Endothelial cell (in vitro differentiated cells): ENCODE measurements around the gene ELP4. TPM values are rescaled to one million over a fixed set of nuclear protein-coding genes. Genes with fewer than 3 reads are reported as not detected.

Experiments used
- DNase-seq: peaks from one replicate; pipeline ENCODE4 v3.0.0; 2021; ENCODE audit warnings: low spot score
- H3K27ac Mint-ChIP-seq: one replicate; pipeline ENCODE4 v1.8.0; 2021; ENCODE audit warnings: mixed read lengths, inconsistent platforms; ENCODE audit not compliant: unreplicated experiment
- H3K27me3 Mint-ChIP-seq: one replicate; pipeline ENCODE4 v1.8.0; 2021; ENCODE audit warnings: mild to moderate bottlenecking, moderate library complexity, mixed read lengths, inconsistent platforms; ENCODE audit not compliant: unreplicated experiment
- H3K36me3 Mint-ChIP-seq: one replicate; pipeline ENCODE4 v1.8.0; 2021; ENCODE audit warnings: mild to moderate bottlenecking, low read depth, mixed read lengths, inconsistent platforms; ENCODE audit not compliant: unreplicated experiment
- H3K4me1 Mint-ChIP-seq: one replicate; pipeline ENCODE4 v1.8.0; 2021; ENCODE audit warnings: mild to moderate bottlenecking, mixed read lengths, inconsistent platforms; ENCODE audit not compliant: unreplicated experiment
- H3K4me3 Mint-ChIP-seq: one replicate; pipeline ENCODE4 v1.8.0; 2021; ENCODE audit warnings: mild to moderate bottlenecking, mixed read lengths, inconsistent platforms; ENCODE audit not compliant: unreplicated experiment
- H3K9me3 Mint-ChIP-seq: one replicate; pipeline ENCODE4 v1.8.0; 2021; ENCODE audit warnings: mixed read lengths, inconsistent platforms; ENCODE audit not compliant: unreplicated experiment
- CTCF ChIP-seq: fragments of 200-600 bp; sonication (generic); IDR thresholded peaks from one replicate; pipeline ENCODE4 v1.5.0; 2021; ENCODE audit warnings: antibody characterized with exemption; ENCODE audit not compliant: unreplicated experiment
- total RNA-seq: library from RNA; stranded (reverse); fragmentation: NEBNext Ultra II Directional; extraction: Animal tissue kit (Norgen Biotek cat#: 25700); gene quantifications from one replicate; pipeline ENCODE4 v1.2.1, GENCODE V29; 2021; ENCODE audit not compliant: unreplicated experiment

Gene ELP4
- total RNA-seq, 1 donor from 2014 or later, result 9.5 TPM

DNA sequence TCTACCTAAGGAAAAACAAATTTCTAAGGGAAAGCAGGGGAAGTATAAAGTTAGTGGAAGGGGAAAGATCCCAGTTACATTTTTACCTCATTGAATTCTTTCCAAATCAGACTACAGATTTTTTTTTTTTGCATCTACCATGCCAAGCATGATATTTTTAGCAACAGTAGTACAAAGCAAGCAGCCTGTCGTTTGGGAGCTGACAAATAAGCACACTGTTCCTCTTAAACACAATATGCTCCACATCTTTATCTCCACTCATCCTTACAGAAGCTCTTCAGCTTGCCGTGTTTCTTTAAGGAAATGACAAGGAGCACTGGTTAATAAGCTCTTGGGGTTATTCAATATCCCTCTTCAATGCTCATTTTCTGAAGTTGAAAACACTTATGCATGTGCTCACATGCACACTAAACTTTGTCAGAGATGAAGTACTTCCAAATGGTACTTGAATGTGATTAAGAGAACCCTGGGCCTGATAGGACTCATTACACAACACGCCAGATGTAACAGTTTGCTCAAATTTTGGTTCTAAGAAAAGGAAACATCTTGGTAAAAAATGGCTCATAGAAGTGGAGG lies 247.8 kb downstream of the ELP4 start:
- Mint-ChIP-seq H3K36me3 (no peaks in the 10 kb centered on the region), H3K4me3 (no peak overlapping the region), H3K9me3 (no peaks in the 10 kb centered on the region), H3K4me1 (no peaks in the 10 kb centered on the region), H3K27ac (no peak overlapping the region), H3K27me3 (no peaks in the 10 kb centered on the region)
- DNase-seq, result no peak
- TF ChIP-seq CTCF, result no peak

DNA sequence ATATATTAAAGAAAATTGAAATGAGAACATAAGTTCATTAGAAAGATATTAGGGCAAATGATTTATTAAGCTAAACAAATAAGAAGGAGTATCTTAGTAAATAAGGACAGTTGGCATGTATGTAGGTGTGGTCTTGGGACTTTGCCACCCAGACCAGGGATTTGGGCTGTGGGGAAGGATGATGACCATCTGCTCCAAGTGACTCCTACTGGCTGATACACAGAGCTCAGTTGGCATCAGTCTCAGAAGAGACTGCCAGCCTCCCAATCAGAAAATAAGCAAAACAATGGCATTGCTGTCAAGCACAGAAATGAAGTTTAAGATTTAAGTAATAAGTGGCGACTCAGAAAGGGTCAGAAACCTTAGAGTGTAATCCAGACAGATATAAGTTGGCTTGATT lies 252.1 kb downstream of the ELP4 start:
- Mint-ChIP-seq H3K36me3 (no peaks in the 10 kb centered on the region), H3K27ac (no peak overlapping the region)
- no peak for DNase-seq

GRCh38 chr11:31763296-31763695 lies 253.7 kb downstream of the ELP4 start:
- TF ChIP-seq CTCF, result no peak
- no peaks in the 10 kb centered on the region for H3K27me3 Mint-ChIP-seq
- H3K9me3 Mint-ChIP-seq, result no peaks in the 10 kb centered on the region
- H3K27ac Mint-ChIP-seq, result no peak overlapping the region
- no peak for DNase-seq
- H3K4me3 Mint-ChIP-seq, result no peak overlapping the region
- H3K4me1 Mint-ChIP-seq, result no peaks in the 10 kb centered on the region
- H3K36me3 Mint-ChIP-seq, result no peaks in the 10 kb centered on the region

More for the DNA sequence above, 252.1 kb downstream of the ELP4 start:
- Mint-ChIP-seq H3K9me3 (no peaks in the 10 kb centered on the region), H3K4me1 (no peaks in the 10 kb centered on the region), H3K27me3 (no peaks in the 10 kb centered on the region), H3K4me3 (no peak overlapping the region)
- TF ChIP-seq CTCF, result no peak

DNA sequence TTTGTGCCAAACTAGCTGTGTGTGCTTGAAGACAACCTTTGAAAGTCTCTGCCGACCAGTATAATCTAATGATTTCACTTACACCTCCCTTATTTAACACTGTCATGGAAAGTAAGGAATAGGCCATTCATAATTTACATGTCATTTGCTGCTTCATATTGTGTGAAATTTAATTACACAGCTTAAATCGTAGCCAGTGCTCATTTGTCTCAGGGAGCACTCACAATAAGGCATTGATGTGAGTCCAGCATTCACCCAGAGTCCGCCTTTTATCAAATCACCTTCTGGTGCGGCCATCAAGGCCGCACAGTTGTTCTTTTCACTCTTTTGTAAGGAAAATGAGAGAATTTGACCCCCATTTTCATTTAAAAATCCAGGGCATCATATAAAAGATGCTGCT lies 254.7 kb downstream of the ELP4 start:
- no peak overlapping the region for H3K27ac Mint-ChIP-seq
- no peaks in the 10 kb centered on the region for H3K9me3 Mint-ChIP-seq
- no peak for DNase-seq
- TF ChIP-seq CTCF, result no peak
- H3K36me3 Mint-ChIP-seq, result no peaks in the 10 kb centered on the region
- no peak overlapping the region for H3K4me3 Mint-ChIP-seq
- peaks cover 2% of the 10 kb centered on the region for H3K4me1 Mint-ChIP-seq
- H3K27me3 Mint-ChIP-seq, result no peaks in the 10 kb centered on the region

DNA sequence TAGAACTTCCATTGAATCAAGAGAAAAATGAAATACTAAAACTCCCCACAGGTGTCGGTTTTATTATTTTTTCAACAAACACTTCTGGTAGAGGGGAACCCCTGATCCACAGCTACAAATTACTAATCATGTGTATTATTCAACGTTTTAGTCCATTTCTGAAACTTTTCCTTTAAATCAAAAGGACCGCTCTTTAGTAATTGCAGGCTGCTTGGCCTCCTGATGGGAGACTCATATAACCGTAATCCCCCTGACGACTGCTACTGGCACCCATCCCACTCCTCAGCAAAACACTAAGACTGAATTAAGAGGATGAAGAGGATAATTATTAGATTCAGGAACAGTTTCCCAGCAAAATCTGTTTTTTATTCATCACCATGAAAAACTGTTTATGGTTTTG lies 255.2 kb downstream of the ELP4 start:
- Mint-ChIP-seq H3K27ac (no peak overlapping the region), H3K36me3 (no peaks in the 10 kb centered on the region), H3K9me3 (no peaks in the 10 kb centered on the region), H3K4me1 (peaks cover 2% of the 10 kb centered on the region), H3K4me3 (no peak overlapping the region), H3K27me3 (no peaks in the 10 kb centered on the region)
- no peak for TF ChIP-seq CTCF
- no peak for DNase-seq
